ENCODE results near the gene RNF222.
"Not testable (repeated sequence)": the region's sequence is repeated elsewhere in the genome, so short reads cannot be mapped to it uniquely, and the experiment has no call there.

The RNF222 gene

DNA sequence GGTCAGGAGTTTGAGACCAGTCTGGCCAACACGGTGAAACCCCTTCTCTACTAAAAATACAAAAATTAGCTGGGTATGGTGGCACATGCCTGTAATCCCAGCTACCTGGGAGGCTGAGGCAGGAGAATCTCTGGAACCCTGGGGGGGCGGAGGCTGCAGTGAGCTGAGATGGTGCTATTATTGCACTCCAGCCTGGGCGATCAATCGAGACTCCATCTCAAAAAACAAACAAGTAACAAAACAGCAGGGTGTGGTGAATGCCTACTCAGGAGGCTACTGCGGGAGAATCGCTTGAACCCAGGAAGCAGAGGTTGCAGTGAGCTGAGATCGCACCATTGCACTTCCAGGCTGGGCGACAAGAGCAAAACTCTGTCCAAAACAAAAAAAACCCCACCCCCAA is 19.5 kb downstream of the RNF222 start:
- DNase-seq (ENCODE audit: low read depth): not testable (repeated sequence)

DNA sequence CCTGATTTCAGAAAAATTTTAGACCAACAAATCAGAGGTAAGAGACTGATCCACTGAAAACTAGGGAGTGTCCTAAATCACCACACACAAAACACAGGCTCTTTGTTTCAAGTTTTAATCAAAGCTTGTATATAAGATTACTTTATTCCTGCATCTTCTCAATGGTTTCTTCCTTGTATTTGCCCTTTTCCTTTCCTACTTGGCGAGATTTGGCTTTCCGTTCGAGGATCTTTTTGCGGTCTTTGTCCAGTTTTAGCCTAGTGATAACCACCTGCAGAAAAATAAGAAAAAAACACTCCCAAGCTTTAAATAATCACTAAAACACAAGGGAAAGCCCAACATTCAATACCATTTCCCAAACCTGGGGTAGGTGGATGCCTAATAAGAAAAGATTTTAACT is 20.2 kb downstream of the RNF222 start:
- no peak for DNase-seq (ENCODE audit: low read depth)

DNA sequence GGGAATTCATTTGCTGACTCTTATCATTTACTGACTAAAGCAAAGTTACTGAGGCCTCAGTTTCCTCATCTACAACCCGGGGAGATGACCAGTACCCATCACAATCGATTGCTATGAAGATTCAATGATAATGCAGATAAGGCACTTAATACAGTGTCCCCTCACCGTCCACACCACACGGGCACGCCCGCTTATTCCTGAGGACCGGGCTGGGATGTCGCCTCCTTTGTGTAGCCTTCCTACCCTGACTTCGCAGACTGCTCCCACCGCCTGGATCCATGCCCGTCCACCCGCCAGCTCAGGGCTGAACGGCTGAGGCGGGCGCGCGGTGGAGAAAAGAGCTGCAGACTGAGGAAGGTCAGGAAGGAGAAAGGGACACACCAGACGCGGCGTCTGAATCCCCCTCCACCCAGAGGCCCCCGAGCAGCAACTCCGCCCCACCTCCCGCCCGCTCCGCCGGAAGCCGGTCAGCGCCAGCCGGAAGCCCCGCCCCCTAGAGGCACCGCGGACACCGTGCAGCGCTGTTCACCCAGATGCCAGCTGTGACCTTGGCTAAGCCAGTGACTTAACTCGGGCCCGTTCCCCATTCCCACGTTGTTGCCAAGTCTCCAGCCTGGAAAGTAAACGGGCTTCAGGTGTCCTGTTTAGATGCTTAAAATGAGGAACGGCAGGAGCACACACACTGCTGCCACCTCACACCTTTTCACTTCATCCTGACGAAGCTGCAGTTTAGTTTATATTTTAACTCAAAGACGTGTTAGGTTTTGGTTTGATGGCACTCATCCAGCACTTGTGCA is 21.2 kb downstream of the RNF222 start, which contains the start of gene KRABD2:
TSS of gene KRABD2 (minus strand) at position 434 of the 797 bp plus-strand sequence.
- peak; percentile 53 for DNase-seq (ENCODE audit: low read depth)

DNA sequence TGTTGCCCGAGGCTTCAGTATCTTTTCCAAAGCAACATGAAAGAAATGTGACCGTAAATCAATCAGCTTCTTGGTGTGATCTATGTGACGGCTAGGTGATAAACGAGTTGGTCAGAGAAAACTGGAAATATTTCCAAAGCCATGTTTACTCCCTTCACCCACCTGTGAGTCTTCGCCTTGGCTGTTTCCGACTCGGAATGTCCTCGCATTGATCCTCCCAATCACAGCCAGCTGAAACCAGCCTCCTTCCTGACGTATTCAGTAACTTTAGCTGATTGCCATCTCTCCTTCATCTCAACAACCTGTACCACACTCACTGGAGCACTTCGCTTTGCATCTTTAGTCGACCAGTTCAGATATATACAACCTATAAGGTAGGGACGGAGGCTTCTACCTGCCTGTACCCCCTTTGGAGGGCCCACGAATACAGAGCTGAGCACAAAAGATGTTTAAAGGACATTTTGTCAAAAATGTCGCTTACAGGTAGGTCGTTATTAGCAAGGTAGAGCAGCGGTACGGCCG is 21.8 kb downstream of the RNF222 start:
- DNase-seq (ENCODE audit: low read depth): no peak

DNA sequence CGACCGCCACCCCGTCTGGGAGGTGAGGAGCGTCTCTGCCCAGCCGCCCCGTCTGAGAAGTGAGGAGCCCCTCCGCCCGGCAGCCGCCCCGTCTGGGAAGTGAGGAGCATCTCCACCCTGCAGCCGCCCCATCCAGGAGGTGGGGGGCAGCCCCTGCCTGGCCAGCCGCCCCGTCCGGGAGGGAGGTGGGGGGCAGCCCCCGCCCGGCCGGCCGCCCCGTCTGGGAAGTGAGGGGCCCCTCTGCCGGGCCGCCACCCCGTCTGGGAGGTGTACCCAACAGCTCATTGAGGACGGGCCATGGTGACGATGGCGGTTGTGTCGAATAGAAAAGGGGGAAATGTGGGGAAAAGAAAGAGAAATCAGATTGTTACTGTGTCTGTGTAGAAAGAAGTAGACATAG is 23.8 kb downstream of the RNF222 start:
- DNase-seq (ENCODE audit: low read depth): not testable (repeated sequence)

DNA sequence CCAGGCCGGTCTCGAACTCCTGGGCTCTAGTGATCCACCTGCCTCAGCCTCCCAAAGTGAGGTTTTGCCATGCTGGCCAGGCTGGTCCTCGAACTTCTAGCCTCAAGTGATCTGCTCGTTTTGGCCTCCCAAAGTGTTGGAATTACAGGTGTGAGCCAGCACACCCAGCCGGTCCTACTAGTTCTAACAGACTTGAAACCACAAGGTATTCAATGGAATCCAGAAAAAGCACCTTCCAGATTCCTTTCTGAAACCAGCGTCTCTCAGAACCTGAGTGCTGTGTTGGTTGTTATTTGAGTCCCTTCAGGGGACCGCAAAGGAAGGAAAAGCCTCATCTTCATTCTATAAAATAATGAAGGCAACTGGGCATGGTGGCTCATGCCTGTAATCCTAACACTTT is 25.2 kb downstream of the RNF222 start:
- no peak for DNase-seq (ENCODE audit: low read depth)

DNA sequence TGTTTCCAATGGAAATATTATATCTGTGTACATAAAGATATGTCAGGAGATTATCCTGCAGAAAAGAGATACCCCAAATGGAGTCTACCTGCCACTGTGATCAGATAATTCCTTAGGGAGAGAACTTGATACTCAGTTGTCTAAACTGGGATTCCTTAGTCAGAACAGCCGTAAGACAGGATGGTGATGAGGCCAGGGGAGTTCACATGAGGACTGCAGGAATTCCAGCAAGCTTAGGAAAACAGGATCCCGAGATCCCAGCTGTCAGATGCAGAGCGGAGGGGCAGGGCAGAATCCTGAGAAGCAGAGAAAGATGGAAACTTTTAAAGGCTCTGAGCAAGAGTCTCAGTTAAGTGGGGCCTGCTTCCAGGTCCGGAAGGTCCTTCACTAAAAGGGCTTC is 25.8 kb downstream of the RNF222 start:
- no peak for DNase-seq (ENCODE audit: low read depth)

DNA sequence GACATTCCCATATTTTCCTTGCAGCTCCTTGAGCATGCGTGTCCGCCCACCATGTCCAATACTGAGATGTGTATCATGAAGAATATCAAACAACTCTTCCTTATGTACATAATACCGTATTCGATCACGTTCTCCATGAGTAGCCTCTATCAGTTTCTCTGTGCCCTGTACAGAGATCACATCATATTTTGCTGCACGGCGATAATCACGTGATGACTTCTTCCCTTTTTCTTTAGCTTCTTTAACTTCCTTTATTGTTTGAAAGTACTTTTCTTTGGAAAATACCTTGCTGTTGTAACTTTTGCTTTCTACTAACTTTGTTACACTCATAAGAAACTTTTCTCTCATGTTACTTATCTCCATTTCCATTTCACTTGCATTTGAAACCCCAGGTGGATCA is 27.7 kb downstream of the RNF222 start:
- DNase-seq (ENCODE audit: low read depth): no peak

DNA sequence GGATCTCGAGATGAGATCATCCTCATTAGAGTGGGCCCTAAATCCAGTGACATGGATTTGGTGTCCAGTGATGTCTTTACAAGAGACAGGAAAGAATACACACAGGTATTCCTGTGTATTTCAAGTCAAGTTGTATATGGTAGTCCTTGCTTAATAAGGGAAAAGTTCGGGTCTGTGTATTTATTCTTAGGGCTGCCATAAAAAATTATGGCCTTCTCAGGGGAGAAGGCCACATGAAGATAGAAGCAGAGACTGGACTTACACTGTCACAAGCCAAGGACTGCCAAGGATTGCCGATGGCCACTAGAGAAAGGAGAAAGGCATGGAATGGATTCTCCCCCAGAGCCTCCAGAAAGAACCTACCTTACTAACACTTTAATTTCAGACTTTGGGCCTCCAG is 29.4 kb downstream of the RNF222 start:
- no peak for DNase-seq (ENCODE audit: low read depth)

DNA sequence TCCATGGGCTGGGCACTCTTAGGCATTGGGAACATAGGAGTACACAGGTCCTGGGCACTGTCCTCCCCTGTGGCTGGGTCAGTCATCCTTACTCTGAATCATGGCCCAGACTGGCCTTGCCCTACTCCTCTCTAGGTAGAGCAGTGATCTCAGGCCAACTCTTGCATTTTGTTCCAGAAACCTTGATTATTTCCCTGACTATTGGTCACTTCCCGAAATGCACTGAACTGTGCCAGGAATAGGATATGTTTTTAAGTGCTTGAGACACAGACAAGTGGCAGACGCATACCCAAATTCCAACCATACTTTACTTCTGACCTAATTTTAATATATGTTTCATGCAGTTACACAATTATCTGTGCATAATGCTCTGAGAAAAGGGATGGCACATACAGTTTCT is 31.4 kb downstream of the RNF222 start:
- DNase-seq (ENCODE audit: low read depth): no peak

DNA sequence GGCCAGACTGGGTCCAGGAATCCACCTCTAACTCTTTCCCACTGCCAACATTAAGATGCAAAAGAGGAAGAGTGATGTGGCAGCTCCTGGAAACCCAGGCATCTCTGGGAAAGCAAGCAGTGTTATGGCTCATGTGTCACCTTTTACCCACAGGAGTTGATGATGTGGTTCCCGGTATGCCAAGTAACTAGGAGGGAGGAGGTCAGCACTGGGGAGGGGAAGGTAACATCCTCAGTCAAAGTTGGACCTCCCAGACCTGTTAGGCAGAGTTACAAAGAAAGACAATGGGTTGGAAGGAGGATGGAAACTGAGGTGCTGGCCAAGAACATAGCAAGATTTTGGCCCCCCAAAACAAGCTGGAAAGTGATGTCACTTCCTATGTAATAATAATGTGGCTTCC is 32.5 kb downstream of the RNF222 start:
- DNase-seq (ENCODE audit: low read depth): no peak

DNA sequence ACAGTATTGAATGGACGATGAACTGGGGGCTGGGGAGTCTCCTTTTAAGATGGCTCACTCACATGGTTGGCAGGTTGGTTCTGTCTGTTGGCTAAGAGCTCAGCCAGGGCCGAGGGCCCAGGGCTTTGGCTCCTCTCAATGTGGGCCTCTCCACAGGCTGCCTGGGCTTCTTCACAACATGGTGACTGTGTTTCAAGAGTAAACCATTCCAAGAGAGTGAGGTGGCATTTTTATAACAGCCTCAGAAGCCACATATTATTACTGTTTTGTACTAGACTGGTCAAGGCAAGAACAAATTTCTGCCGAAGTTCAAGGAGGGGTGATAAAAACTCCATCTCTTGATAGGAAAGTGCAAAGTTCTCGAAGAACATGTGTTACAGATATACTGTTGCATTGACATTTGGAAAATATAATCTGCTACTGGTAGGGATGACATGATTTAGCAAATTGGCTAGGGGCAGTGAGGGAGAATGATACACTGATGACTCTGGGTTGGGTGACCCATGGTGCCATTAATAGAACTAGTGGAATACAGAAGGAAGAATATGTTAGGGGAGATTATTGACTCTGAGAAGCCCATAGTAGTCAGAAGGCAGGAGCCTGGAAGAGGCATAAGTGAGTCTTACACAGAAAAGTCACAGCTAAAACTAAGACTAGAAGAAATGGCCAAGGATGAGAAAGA is 34.8 kb downstream of the RNF222 start:
- peak; percentile 41 for DNase-seq (ENCODE audit: low read depth)

DNA sequence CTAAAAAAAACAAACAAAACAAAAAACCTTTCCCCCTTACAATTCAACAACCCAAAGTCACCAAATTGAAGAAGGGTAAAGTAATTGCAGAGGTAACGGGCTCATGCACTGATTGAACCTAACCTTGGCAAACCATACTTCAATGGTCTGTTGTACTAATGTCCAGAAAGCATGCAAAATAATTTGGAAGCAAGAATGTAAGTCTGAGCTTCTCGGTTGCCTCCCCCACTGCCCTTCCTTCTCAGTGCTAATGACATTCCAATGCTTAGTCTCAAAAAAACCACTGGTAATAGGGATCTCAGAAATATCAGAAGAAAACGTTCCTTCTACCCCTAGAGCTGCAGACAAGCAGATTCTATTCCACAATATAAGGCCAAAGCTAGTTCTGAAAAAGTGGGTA is 36.9 kb downstream of the RNF222 start:
- DNase-seq (ENCODE audit: low read depth): no peak

DNA sequence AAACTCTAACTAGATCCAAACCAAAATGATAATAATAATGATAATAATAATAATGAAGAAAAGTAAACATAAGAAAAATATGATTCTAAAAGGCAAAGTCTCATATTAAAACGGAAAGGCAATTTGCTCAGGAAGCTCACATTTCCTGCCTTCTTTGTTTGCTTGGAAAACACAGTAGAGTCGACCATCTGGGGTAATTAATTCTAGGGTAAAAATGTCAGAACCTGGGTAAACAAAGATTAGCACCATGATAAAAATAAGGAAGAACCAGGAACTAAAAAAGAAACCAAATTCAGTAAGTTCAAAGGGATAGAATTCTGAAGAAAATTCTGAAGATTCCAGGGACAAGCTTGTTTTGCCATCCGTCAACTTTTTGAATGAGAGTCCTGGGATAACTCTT is 37.4 kb downstream of the RNF222 start:
- DNase-seq (ENCODE audit: low read depth): no peak

DNA sequence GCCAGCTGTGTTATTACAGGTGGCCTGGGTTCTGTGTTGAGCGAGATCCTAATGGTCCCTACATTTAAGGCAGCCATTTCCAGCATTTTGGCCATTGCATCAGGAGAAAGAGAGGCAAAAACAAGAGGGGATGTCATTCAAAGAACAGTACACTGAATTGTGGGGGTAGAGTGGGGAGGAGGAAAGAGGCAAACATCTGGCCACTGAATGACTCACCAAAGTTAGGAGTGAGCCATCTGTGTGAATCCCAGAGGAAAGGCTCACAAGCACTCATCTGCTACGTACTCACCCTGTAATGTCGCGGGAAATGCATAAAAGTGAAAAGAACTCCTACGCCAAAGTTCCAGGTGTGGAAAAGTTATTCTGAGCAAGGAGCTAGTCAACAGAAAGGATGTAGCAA is 37.9 kb downstream of the RNF222 start:
- peak; percentile 70 for DNase-seq (ENCODE audit: low read depth)

DNA sequence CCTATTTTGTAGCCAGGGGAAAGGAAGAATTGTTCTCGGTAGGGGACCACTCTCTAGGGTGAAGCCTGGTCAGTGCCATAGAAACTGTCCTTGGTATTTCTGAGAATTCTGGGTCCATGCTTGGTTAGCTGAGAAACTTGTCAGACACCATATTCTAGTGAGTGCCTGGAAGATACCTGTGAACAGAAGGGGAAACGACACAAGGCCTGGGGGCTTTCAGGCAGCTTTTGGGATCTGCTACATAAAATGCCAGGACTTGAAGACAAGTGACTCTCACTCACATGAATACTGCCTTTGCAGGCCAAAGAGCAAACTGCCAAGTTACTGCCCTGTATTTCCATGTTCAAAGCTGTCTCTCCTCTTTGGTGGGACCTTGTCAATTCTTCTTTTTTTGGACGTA is 39.7 kb downstream of the RNF222 start:
- no peak for DNase-seq (ENCODE audit: low read depth)

DNA sequence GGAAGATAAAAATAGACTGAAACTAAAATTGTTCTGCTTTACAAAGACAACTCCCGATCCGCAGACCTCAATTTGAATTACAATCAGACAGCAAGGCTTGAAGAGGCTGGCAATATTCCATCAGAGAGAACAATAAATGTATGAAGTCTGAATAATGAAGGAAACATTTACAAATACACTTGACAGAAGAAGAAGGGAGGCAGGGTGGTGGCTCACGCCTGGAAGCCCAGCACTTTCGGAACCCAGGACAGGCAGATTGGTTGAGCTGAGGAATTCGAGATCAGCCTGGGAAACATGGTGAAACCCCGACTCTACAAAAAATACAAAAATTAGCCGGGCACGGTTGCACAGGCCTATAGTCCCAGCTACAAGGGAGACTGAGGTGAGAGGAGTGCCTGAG is 43.4 kb downstream of the RNF222 start:
- no peak for DNase-seq (ENCODE audit: low read depth)

DNA sequence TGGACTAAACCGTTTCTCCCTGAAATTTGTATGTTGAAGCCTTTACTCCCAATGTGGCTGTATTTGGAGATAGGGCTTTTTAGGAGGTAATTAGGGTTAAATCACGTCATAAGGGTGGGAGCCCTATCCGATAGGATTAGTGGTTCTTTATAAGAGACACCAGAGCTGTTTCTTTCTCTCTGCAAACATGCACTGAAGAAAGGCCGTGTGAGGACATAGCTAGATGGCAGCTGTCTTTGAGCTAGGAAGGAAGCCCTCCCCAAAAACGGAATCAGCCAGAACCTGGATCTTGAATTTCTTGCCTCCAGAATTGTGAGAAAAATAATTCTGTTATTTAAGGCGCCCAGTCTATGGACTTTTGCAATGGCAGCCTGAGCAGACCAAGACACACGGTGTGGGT is 43.9 kb downstream of the RNF222 start:
- DNase-seq (ENCODE audit: low read depth): no peak

DNA sequence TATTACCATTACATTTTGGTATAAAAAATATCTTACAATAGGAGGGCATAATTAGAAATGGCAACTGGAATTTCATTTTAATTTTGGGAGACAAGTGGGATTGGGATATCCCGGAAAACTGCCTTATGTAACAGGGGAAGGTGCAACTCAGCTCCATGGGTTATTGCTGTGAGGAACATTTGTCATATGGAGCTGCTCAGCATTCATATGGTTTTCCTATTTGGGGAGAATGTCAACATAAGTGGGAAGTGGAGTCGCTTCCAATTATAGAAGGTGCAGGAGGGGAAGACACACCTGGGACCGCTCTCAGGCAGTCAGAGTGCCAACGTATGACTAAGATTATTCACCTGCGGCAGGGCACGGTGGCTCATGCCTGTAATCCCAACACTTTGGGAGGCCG is 47.3 kb downstream of the RNF222 start:
- no peak for DNase-seq (ENCODE audit: low read depth)

DNA sequence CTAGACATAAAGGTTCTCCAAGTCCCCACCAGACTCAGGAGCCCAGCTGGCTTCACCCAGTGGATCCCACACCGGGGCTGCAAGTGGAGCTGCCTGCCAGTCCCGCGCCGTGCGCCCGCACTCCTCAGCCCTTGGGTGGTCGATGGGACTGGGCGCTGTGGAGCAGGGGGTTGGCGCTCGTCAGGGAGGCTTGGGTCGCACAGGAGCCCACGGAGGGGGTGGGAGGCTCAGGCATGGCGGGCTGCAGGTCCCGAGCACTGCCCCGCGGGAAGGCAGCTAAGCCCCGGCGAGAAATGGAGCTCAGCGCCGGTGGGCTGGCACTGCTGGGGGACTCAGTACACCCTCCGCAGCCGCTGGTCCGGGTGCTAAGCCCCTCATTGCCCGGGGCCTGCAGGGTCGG is 50.6 kb downstream of the RNF222 start:
- not testable (repeated sequence) for DNase-seq (ENCODE audit: low read depth)

DNA sequence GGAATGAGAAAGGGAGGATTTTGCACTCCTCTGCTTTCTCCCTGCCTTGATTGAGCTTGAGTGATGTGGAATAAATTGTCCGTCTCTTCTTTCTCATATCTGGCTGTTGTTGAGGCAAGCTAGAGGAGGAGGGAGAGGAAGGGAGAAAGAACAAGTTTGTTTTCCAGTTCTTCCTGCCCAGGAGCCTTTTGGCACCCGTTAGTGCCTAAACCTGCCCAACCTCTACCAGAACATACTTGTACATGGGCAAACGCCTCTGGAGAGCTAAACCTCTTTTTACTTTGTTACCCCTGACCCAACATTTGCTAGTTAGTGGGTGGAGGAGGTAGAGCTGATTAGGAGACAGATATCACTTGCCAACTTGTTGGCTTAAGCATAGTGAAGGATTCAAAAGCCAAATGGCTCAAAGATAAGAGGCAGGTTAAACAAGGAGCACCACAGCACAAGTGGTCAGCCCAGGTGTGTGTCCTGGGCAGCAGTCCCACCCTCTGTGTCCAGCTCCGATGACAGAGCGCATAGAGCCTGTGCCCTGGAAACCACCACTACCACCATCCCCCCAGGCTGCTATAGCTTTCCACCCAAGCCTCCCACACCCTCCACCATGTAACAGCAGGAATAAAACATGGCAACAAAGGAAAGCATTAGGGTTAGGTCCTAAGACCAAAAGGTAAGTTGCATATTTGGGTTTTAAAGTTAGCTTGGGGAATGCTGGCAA is 51.5 kb downstream of the RNF222 start:
- DNase-seq (ENCODE audit: low read depth): no peak

DNA sequence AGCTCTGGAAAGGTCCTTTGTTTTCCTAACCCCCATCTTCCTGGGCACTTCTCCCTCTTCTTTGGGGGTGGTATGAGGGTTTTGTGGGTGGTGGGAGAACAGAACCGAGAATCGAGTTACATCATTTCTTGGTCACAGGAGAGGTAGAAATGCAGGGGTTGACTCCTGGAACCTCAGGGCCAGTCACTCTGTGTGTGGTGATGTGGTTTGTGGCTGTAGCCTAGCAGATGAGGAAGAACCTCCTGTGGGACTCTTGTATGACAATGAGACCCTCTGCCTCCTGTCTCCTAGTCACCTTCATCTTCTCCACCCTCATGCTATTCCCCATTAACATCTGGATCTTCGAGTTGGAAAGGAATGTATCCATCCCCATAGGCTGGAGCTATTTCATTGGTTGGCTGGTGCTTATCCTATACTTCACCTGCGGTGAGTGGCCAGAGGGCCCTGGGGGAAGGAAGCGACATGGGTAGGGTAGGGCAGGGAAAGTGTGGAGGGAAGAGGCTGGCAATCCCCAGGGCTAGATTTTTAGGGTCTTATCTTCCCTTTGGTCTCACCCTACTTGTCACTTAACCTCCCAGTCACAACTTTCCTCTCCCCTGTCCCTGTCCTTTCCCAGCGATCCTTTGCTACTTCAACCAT is 52.5 kb downstream of the RNF222 start:
- DNase-seq (ENCODE audit: low read depth): no peak
